Endothelial cell of umbilical vein (primary cell): Measurements from ENCODE around the gene CARD6. TPM values are rescaled to one million over a fixed set of nuclear protein-coding genes. Genes with fewer than 3 reads are reported as not detected.

Source experiments
- BruUV-seq: library from RNA; stranded (reverse); fragments of 400-500 nt; replicated peaks from 2 replicates; lab custom pipeline; 2021; lab: Mats Ljungman, UMichigan
- CTCF ChIA-PET: fragments of 300-600, 350-600 bp; sonication (Branson Sonifier 250); formaldehyde crosslinking; loops from one replicate; lab custom pipeline; 2021; ENCODE audit warnings: antibody characterized with exemption, inconsistent platforms; lab: Charles Lee
- POLR2A ChIA-PET: fragments of 300-600, 350-600 bp; sonication (Branson Sonifier 250); formaldehyde crosslinking; loops from one replicate; lab custom pipeline; 2021; ENCODE audit warnings: antibody characterized with exemption, inconsistent platforms; lab: Charles Lee
- DNase-seq: peaks from one replicate; pipeline ENCODE4 v3.0.0-alpha.2; 2011; ENCODE audit warnings: low read depth, low spot score
- FAIRE-seq: peaks from 2 replicates; lab custom pipeline; 2011; peaks lifted over from hg19 to GRCh38; lab: Jason Lieb, UNC
- H2AFZ ChIP-seq: 2 replicates; pipeline ENCODE4 v1.6.0; 2012; ENCODE audit warnings: low read depth, low read length, control low read depth, inconsistent platforms
- H3K27ac ChIP-seq: 2 replicates; pipeline ENCODE4 v1.5.1; 2011; ENCODE audit warnings: low read depth, mild to moderate bottlenecking, control low read depth, low read length, moderate library complexity; ENCODE audit not compliant: insufficient read depth
- H3K27me3 ChIP-seq, 2 experiments: 2 replicates each; pipeline versions ENCODE4 v1.6.0 to v1.6.1; 2011; ENCODE audit warnings: low read length in 2 of 2, mixed read lengths in 1 of 2; ENCODE audit not compliant: control insufficient read depth in 2 of 2, insufficient read depth in 2 of 2
- H3K36me3 ChIP-seq, 2 experiments: 2 replicates in 1 of 2; 3 replicates in 1 of 2; pipeline ENCODE4 v1.5.1; 2011; ENCODE audit warnings: low read length in 2 of 2, mild to moderate bottlenecking in 1 of 2, moderate library complexity in 1 of 2; ENCODE audit not compliant: control insufficient read depth in 2 of 2, insufficient read depth in 2 of 2; ENCODE audit errors: extremely low read depth in 1 of 2
- H3K4me1 ChIP-seq: 3 replicates; pipeline ENCODE4 v1.5.1; 2011; ENCODE audit warnings: mild to moderate bottlenecking, low read length; ENCODE audit not compliant: control insufficient read depth, insufficient read depth; ENCODE audit errors: extremely low read depth
- H3K4me2 ChIP-seq: 2 replicates; pipeline ENCODE4 v1.6.1; 2011; ENCODE audit warnings: low read length, control low read depth, mixed read lengths; ENCODE audit not compliant: insufficient read depth
- H3K4me3 ChIP-seq, 3 experiments: fragments of 200-600 bp in 1 of 3; sonication (generic), shearing (Covaris generic) in 1 of 3; replicated peaks in 1 of 3; 2 replicates each; pipeline ENCODE4 v1.5.1; 2011 to 2016; ENCODE audit warnings: control low read depth in 3 of 3, low read length in 3 of 3, mild to moderate bottlenecking in 2 of 3, inconsistent platforms in 1 of 3, low read depth in 1 of 3, moderate library complexity in 1 of 3; ENCODE audit not compliant: insufficient read depth in 1 of 3
- H3K79me2 ChIP-seq: 2 replicates; pipeline ENCODE4 v1.6.0; 2012; ENCODE audit warnings: low read length, inconsistent platforms; ENCODE audit not compliant: control insufficient read depth, insufficient read depth
- H3K9ac ChIP-seq: replicated peaks from 2 replicates; pipeline ENCODE3; 2011; ENCODE audit warnings: low read length, control low read depth; ENCODE audit not compliant: insufficient read depth; ENCODE audit errors: extremely low read depth
- H3K9me1 ChIP-seq: replicated peaks from 3 replicates; pipeline ENCODE4 v1.6.0; 2011; ENCODE audit warnings: mild to moderate bottlenecking, low read length; ENCODE audit not compliant: control insufficient read depth, insufficient read depth; ENCODE audit errors: extremely low read depth
- H3K9me3 ChIP-seq: replicated peaks from 2 replicates; pipeline ENCODE4 v1.5.1; 2012; ENCODE audit warnings: low read length, inconsistent platforms; ENCODE audit not compliant: control insufficient read depth, insufficient read depth
- H4K20me1 ChIP-seq: replicated peaks from 2 replicates; pipeline ENCODE3; 2011; ENCODE audit warnings: mild to moderate bottlenecking, low read length; ENCODE audit not compliant: control insufficient read depth, insufficient read depth; ENCODE audit errors: extremely low read depth
- CTCF ChIP-seq, 2 donors: IDR thresholded peaks; 1 replicate in 1 of 2; 2 replicates in 1 of 2; pipeline ENCODE4 v1.5.1; 2011; ENCODE audit warnings: low read length in 2 of 2, mild to moderate bottlenecking in 2 of 2, moderate library complexity in 2 of 2, control low read depth in 1 of 2, inconsistent platforms in 1 of 2, low read depth in 1 of 2; ENCODE audit not compliant: insufficient read depth in 1 of 2; ENCODE audit errors: extremely low read depth in 1 of 2
- EZH2 ChIP-seq: IDR thresholded peaks from 2 replicates; pipeline ENCODE4 v1.6.1; 2012; ENCODE audit warnings: borderline replicate concordance, low read depth, mild to moderate bottlenecking, moderate library complexity, low read length, inconsistent platforms; ENCODE audit not compliant: severe bottlenecking
- FOS ChIP-seq: IDR thresholded peaks from 2 replicates; pipeline ENCODE4 v1.6.1; 2011; ENCODE audit warnings: mild to moderate bottlenecking, low read length, moderate library complexity, borderline replicate concordance; ENCODE audit not compliant: insufficient read depth
- GATA2 ChIP-seq: IDR thresholded peaks from 2 replicates; pipeline ENCODE4 v1.7.0; 2011; ENCODE audit warnings: low read depth, mild to moderate bottlenecking, moderate library complexity, mixed read lengths, low read length; ENCODE audit not compliant: insufficient read length, insufficient read depth
- JUN ChIP-seq: IDR thresholded peaks from 2 replicates; pipeline ENCODE4 v1.6.1; 2011; ENCODE audit warnings: borderline replicate concordance, low read depth; ENCODE audit not compliant: insufficient read length, insufficient read depth
- MAX ChIP-seq: IDR thresholded peaks from 2 replicates; pipeline ENCODE4 v1.6.1; 2011; ENCODE audit not compliant: insufficient read depth, insufficient read length
- MYC ChIP-seq: IDR thresholded peaks from one replicate; pipeline ENCODE4 v1.6.1; 2011; ENCODE audit warnings: mild to moderate bottlenecking, low read depth, low read length
- POLR2A ChIP-seq: IDR thresholded peaks from 2 replicates; pipeline ENCODE4 v1.6.1; 2012; ENCODE audit warnings: low read depth, mild to moderate bottlenecking, control low read depth, low read length
- POLR2AphosphoS5 ChIP-seq: IDR thresholded peaks from 2 replicates; pipeline ENCODE4 v1.6.1; 2012; ENCODE audit warnings: low read depth, mild to moderate bottlenecking, control low read depth, low read length, moderate library complexity; ENCODE audit not compliant: insufficient read depth
- dilution Hi-C: fragments of 300-500 bp; cut with MboI; formaldehyde crosslinking; loops from one replicate; pipeline ENCODE4 v1.15.0; 2019; ENCODE audit warnings: low sequenced_read_pairs; ENCODE audit not compliant: extremely low pct_ligation_motif_present
- intact Hi-C: fragments of 100-400 bp; cut with micrococcal nuclease; formaldehyde crosslinking; loops from one replicate; pipeline ENCODE4 v1.10.0; 2022
- polyA plus RNA-seq, 4 experiments: library from polyadenylated mRNA; depleted of rRNA in 3 of 4; stranded (reverse) in 3 of 4; unstranded in 1 of 4; fragments of >200 nt; gene quantifications; 2 replicates each; pipeline versions ENCODE4 v1.2.1 to v1.2.3, GENCODE V29; 2011 to 2012; ENCODE audit warnings: missing spikeins in 1 of 4
- total RNA-seq: library from RNA; stranded (reverse); gene quantifications from 2 replicates; pipeline ENCODE4 v1.2.3, GENCODE V29; 2021

Gene CARD6
- total and polyA plus RNA-seq, 2 donors (not counting 3 experiments of a cell fraction or from before 2014, with no cell fraction given) = 11.0 to 23.8 TPM

GRCh38 chr5:40798012-40798800, 43.0 kb upstream of the CARD6 start, which contains the start of gene PRKAA1:
PRKAA1 (minus strand) TSS chr5:40798374; CDS start chr5:40798189, 185 bp downstream.
- dilution Hi-C loops = no loop called here
- TSS peak; percentile 86 for BruUV-seq

More at GRCh38 chr5:40798012-40798800, 43.0 kb upstream of the CARD6 start, which contains the start of gene PRKAA1:
- Histone ChIP-seq H3K9me3 (no peaks in the 10 kb centered on the region), H3K4me2 (peak within 1 kb of the TSS; percentile 96), H3K9me1 (no peaks in the 10 kb centered on the region), H3K27me3 (no peaks in the 10 kb centered on the region), H3K79me2 (peaks cover 43% of the 10 kb centered on the region), H2AFZ (peak within 1 kb of the TSS; percentile 100), H3K36me3 (no peaks in the 10 kb centered on the region), H3K9ac (peak within 1 kb of the TSS; percentile 96), H3K4me1 (peaks cover 19% of the 10 kb centered on the region), H3K27ac (peak within 1 kb of the TSS; percentile 93), H4K20me1 (no peaks in the 10 kb centered on the region), H3K4me3 (peak within 1 kb of the TSS; percentile 89 to 96 (median 94))
- DNase-seq = peak; percentile 86
- TF ChIP-seq POLR2A = peak; percentile 93
- TF ChIP-seq MAX = no peak
- TF ChIP-seq MYC = no peak
- TF ChIP-seq FOS = no peak
- TF ChIP-seq JUN = no peak
- TF ChIP-seq POLR2AphosphoS5 = peak; percentile 65
- no peak for TF ChIP-seq GATA2
- no peak for TF ChIP-seq EZH2
- peak; percentile 42 to 74 for TF ChIP-seq CTCF (IDR thresholded peaks at IDR 0.05; ENCODE audit: extremely low read depth in 1 of 2, insufficient read depth in 1 of 2, low read depth in 1 of 2, low read length in 2 of 2)
- ChIA-PET CTCF (interaction anchor here (0.6 to 1.5 kb wide), 15 partner anchors 9 to 621 kb away, joined by 3 to 7 read pairs (median 3); partner anchors contain the start of gene RPL37), POLR2A (interaction anchor here (0.6 to 0.7 kb wide), 4 partner anchors 29 to 465 kb away, joined by 3 to 6 read pairs (median 4); no protein-coding TSS in a partner anchor)
- intact Hi-C loops = loop anchor here (1.0 kb wide), 2 partner anchors 37 to 43 kb away; partner anchors contain the start of genes RPL37 and TTC33
- FAIRE-seq = no peak
